IMR-90 (cell line): ENCODE measurements around the gene PCOLCE2. TPM values are rescaled to one million over a fixed set of nuclear protein-coding genes. Genes with fewer than 3 reads are reported as not detected.

Source experiments
- ATAC-seq: fragments of 200-7000 bp; cut with Tn5 transposase; 2 replicates; pipeline ENCODE4 v1.9.1; 2020; ENCODE audit warnings: low read depth, mild to moderate bottlenecking, moderate library complexity
- BruUV-seq: library from RNA; stranded (reverse); fragments of 400-500 nt; replicated peaks from 2 replicates; lab custom pipeline; 2021; lab: Mats Ljungman, UMichigan
- CTCF ChIA-PET: fragments of 300-600 bp; formaldehyde crosslinking; extraction: SDS; loops from one replicate; lab custom pipeline; 2021; ENCODE audit warnings: antibody characterized with exemption; lab: Yijun Ruan, JAX
- POLR2A ChIA-PET: fragments of 300-600 bp; sonication (Branson Sonifier 250); formaldehyde crosslinking; loops from one replicate; lab custom pipeline; 2022; ENCODE audit warnings: antibody characterized with exemption; ENCODE audit not compliant: unreplicated experiment; lab: Charles Lee
- DNase-seq: peaks from one replicate; pipeline ENCODE4 v3.0.0; 2013
- H2AFZ ChIP-seq: replicated peaks from 2 replicates; pipeline ENCODE3; 2013; ENCODE audit warnings: low read length, mild to moderate bottlenecking; ENCODE audit not compliant: poor library complexity
- H2AK5ac ChIP-seq: 2 replicates; pipeline ENCODE4 v1.6.1; 2013; ENCODE audit warnings: low read depth, low read length, inconsistent platforms
- H2AK9ac ChIP-seq: replicated peaks from 2 replicates; pipeline ENCODE3; 2013; ENCODE audit warnings: mild to moderate bottlenecking, low read depth, low read length, moderate library complexity; ENCODE audit not compliant: poor library complexity
- H2BK120ac ChIP-seq: 2 replicates; pipeline ENCODE4 v1.6.1; 2013; ENCODE audit warnings: low read depth, low read length, inconsistent platforms
- H2BK15ac ChIP-seq: 3 replicates; pipeline ENCODE4 v1.6.1; 2013; ENCODE audit warnings: low read depth, low read length, inconsistent platforms
- H2BK20ac ChIP-seq: 2 replicates; pipeline ENCODE4 v1.6.1; 2013; ENCODE audit warnings: low read depth, mild to moderate bottlenecking, inconsistent platforms, low read length, moderate library complexity
- H2BK5ac ChIP-seq: 2 replicates; pipeline ENCODE4 v1.6.1; 2013; ENCODE audit warnings: mild to moderate bottlenecking, low read depth, low read length, inconsistent platforms; ENCODE audit not compliant: poor library complexity, severe bottlenecking
- H3K14ac ChIP-seq: replicated peaks from 2 replicates; pipeline ENCODE4 v1.6.1; 2013; ENCODE audit warnings: low read depth, low read length, inconsistent platforms
- H3K18ac ChIP-seq: 2 replicates; pipeline ENCODE4 v1.6.1; 2013; ENCODE audit warnings: low read depth, low read length, control low read depth
- H3K23ac ChIP-seq: 2 replicates; pipeline ENCODE4 v1.6.1; 2013; ENCODE audit warnings: low read depth, low read length, inconsistent platforms
- H3K27ac ChIP-seq: 2 replicates; pipeline ENCODE4 v1.5.1; 2013; ENCODE audit warnings: mild to moderate bottlenecking, control low read depth, low read length; ENCODE audit not compliant: insufficient read depth
- H3K27me3 ChIP-seq: 2 replicates; pipeline ENCODE4 v1.6.1; 2013; ENCODE audit warnings: low read length; ENCODE audit not compliant: control insufficient read depth, insufficient read depth
- H3K36me3 ChIP-seq: 2 replicates; pipeline ENCODE4 v1.6.1; 2013; ENCODE audit warnings: low read length, mixed read lengths; ENCODE audit not compliant: control insufficient read depth, insufficient read depth
- H3K4ac ChIP-seq: 2 replicates; pipeline ENCODE4 v1.6.1; 2013; ENCODE audit warnings: low read depth, low read length, inconsistent platforms
- H3K4me1 ChIP-seq: 2 replicates; pipeline ENCODE4 v1.6.1; 2013; ENCODE audit warnings: low read length, mixed read lengths; ENCODE audit not compliant: control insufficient read depth, insufficient read depth
- H3K4me2 ChIP-seq: 2 replicates; pipeline ENCODE4 v1.6.1; 2013; ENCODE audit warnings: low read depth, mild to moderate bottlenecking, control low read depth, low read length, moderate library complexity
- H3K4me3 ChIP-seq: 2 replicates; pipeline ENCODE4 v1.5.1; 2013; ENCODE audit warnings: low read depth, mild to moderate bottlenecking, control low read depth, low read length, moderate library complexity; ENCODE audit not compliant: insufficient read depth
- H3K56ac ChIP-seq: 2 replicates; pipeline ENCODE4 v1.6.1; 2013; ENCODE audit warnings: low read length, inconsistent platforms; ENCODE audit not compliant: insufficient read depth; ENCODE audit errors: extremely low read depth
- H3K79me1 ChIP-seq, 2 experiments: 2 replicates each; pipeline ENCODE4 v1.6.1; 2013; ENCODE audit warnings: low read length in 2 of 2, inconsistent platforms in 1 of 2, low read depth in 1 of 2
- H3K9ac ChIP-seq: 2 replicates; pipeline ENCODE4 v1.6.1; 2013; ENCODE audit warnings: low read depth, low read length, control low read depth
- H3K9me1 ChIP-seq: 2 replicates; pipeline ENCODE4 v1.6.1; 2013; ENCODE audit warnings: low read length, inconsistent platforms; ENCODE audit not compliant: insufficient read depth
- H3K9me3 ChIP-seq: 2 replicates; pipeline ENCODE4 v1.6.1; 2013; ENCODE audit warnings: low read length; ENCODE audit not compliant: control insufficient read depth, insufficient read depth
- H4K20me1 ChIP-seq: 2 replicates; pipeline ENCODE4 v1.6.1; 2013; ENCODE audit warnings: low read length, inconsistent platforms; ENCODE audit not compliant: insufficient read depth
- H4K5ac ChIP-seq: 2 replicates; pipeline ENCODE4 v1.6.1; 2013; ENCODE audit warnings: mild to moderate bottlenecking, low read depth, low read length, control low read depth
- H4K8ac ChIP-seq, 2 experiments: 2 replicates each; pipeline ENCODE4 v1.6.1; 2013; ENCODE audit warnings: low read depth in 2 of 2, low read length in 2 of 2, control low read depth in 1 of 2, inconsistent platforms in 1 of 2
- H4K91ac ChIP-seq: 2 replicates; pipeline ENCODE4 v1.6.1; 2013; ENCODE audit warnings: low read depth, low read length, inconsistent platforms; ENCODE audit not compliant: insufficient read depth
- CHD1 ChIP-seq: IDR thresholded peaks from 2 replicates; pipeline ENCODE4 v1.6.1; 2012; ENCODE audit warnings: low read depth, low read length, improper control_type of control experiment
- CTCF ChIP-seq: conservative IDR thresholded peaks from 2 replicates; pipeline ENCODE4 v1.5.1; 2012; ENCODE audit warnings: mild to moderate bottlenecking, low read depth, low read length, improper control_type of control experiment
- RCOR1 ChIP-seq: IDR thresholded peaks from 2 replicates; pipeline ENCODE4 v1.6.1; 2012; ENCODE audit warnings: mild to moderate bottlenecking, low read length, improper control_type of control experiment; ENCODE audit not compliant: insufficient replicate concordance
- WGBS, 2 experiments: methylation state at CpG; one replicate each; pipeline versions ENCODE4 v1.1.5 to v1.1.7; 2013; ENCODE audit warnings: missing lambda C conversion rate in 2 of 2; ENCODE audit not compliant: insufficient read length in 1 of 2; ENCODE audit errors: extremely low coverage in 2 of 2; 5-methylcytosine and 5-hydroxymethylcytosine counted together
- dilution Hi-C: fragments of 300-500 bp; cut with HindIII; formaldehyde crosslinking; loops from one replicate; pipeline ENCODE4 v1.14.3; 2018; ENCODE audit warnings: low sequenced_read_pairs; ENCODE audit not compliant: unreplicated experiment
- in situ Hi-C: fragments of 300-500 bp; cut with MboI; formaldehyde crosslinking; loops from 3 replicates; pipeline ENCODE4 v1.14.3; 2019; ENCODE audit warnings: low sequenced_read_pairs, inconsistent platforms, mixed read lengths
- intact Hi-C: fragments of 100-400 bp; cut with micrococcal nuclease; formaldehyde crosslinking; loops from 2 replicates; pipeline ENCODE4 v1.10.0; 2022
- polyA plus RNA-seq, 3 experiments: library from polyadenylated mRNA; depleted of rRNA; stranded (reverse); fragments of >200 nt; gene quantifications; 2 replicates each; pipeline ENCODE4 v1.2.3, GENCODE V29; 2012; ENCODE audit warnings: low replicate concordance in 1 of 3
- total RNA-seq: library from RNA; depleted of rRNA; stranded (reverse); fragments of >200 nt; gene quantifications from 2 replicates; pipeline ENCODE4 v1.2.3, GENCODE V29; 2012

The PCOLCE2 gene
- total and polyA plus RNA-seq, 2 of the 4 experiments (the other 2 are of a cell fraction), result 0.50 to 0.54 TPM

DNA sequence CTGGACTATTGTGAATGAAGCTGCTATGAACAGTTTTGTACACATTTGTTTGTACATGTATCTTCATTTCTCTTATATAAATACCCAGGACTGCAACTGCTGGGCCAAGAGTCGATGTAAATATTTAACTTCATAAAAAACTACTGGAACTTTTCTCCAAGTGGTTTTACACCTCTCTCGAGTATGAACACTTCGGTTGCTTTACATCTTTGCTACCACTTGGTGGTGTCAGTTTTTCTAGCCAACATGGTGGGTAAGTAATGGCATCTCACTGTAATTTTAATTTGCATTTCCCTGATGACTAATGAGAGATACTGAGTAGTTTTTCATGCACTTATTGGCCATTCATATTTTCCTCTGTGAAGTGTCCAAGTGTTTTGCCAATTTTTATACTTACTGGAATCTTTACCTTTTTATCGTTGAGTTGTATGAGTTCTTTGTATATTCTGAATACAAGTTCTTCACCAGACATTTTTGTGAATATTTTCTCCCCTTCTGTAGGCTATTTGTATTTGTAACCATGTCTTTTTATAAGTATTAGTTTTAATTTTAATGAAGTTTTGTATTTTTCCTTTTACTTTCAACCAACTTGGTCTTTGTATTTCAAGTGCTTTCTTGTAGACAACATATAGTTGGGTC, 44.4 kb downstream of the PCOLCE2 start:
- no peaks in the 10 kb centered on the region for H3K4me1 ChIP-seq
- peak; percentile 38 for DNase-seq
- H3K9ac ChIP-seq, result no peak overlapping the region
- no CpG with 5 or more reads among the region's 4 CpGs for WGBS, 2 experiments
- no peak overlapping the region for H2AFZ ChIP-seq
- ATAC-seq, result peak; percentile 49; the same call in 1 of the 2 replicates
- no peak overlapping the region for H3K23ac ChIP-seq
- no peak overlapping the region for H3K27ac ChIP-seq
- no peak overlapping the region for H2BK5ac ChIP-seq
- H2BK20ac ChIP-seq, result no peak overlapping the region
- CTCF ChIA-PET, result interaction anchor here (0.6 to 1.1 kb wide), 2 partner anchors 10 to 132 kb away, joined by 3 read pairs; no protein-coding TSS in a partner anchor
- H3K27me3 ChIP-seq, result peaks cover 2% of the 10 kb centered on the region
- no peak overlapping the region for H2AK9ac ChIP-seq
- H3K14ac ChIP-seq, result no peak overlapping the region
- no peak overlapping the region for H3K4ac ChIP-seq
- intact Hi-C loops (no loop called here), dilution Hi-C loops (no loop called here), in situ Hi-C loops (no loop called here)
- H3K4me2 ChIP-seq, result no peak overlapping the region
- H2BK120ac ChIP-seq, result no peak overlapping the region
- H4K5ac ChIP-seq, result no peak overlapping the region
- POLR2A ChIA-PET, result no interaction called here
- TF ChIP-seq CTCF, result peak; percentile 35
- no peak for TF ChIP-seq RCOR1
- no peak for TF ChIP-seq CHD1
- no peaks in the 10 kb centered on the region for H3K79me1 ChIP-seq
- H3K18ac ChIP-seq, result no peak overlapping the region
- no peak overlapping the region for H2BK15ac ChIP-seq
- no peaks in the 10 kb centered on the region for H4K20me1 ChIP-seq
- no peak overlapping the region for H4K8ac ChIP-seq
- no peak overlapping the region for H4K91ac ChIP-seq
- no TSS peak for BruUV-seq
- no peaks in the 10 kb centered on the region for H3K36me3 ChIP-seq
- no peak overlapping the region for H3K56ac ChIP-seq
- H3K9me3 ChIP-seq, result no peaks in the 10 kb centered on the region
- no peak overlapping the region for H2AK5ac ChIP-seq
- H3K4me3 ChIP-seq, result no peak overlapping the region
- no peaks in the 10 kb centered on the region for H3K9me1 ChIP-seq
